Lung (tissue), 12 donors: ENCODE data around the gene CLDND2. TPM values are rescaled to one million over a fixed set of nuclear protein-coding genes. Genes with fewer than 3 reads are reported as not detected.

Experiments used
- ATAC-seq: fragments of 200-7000 bp; cut with Tn5 transposase; one replicate; pipeline ENCODE4 v1.9.1; 2020; ENCODE audit warnings: moderate number of reproducible peaks; ENCODE audit not compliant: insufficient read depth, low FRiP score
- DNase-seq, 3 donors: peaks; one replicate each; pipeline ENCODE4 v3.0.0-alpha.2; 2013 to 2017
- H3K27ac ChIP-seq, 2 donors: one replicate each; pipeline ENCODE4 v1.5.1; 2013; ENCODE audit warnings: mild to moderate bottlenecking in 2 of 2, moderate library complexity in 2 of 2, control low read depth in 1 of 2, inconsistent platforms in 1 of 2, low read depth in 1 of 2, low read length in 1 of 2
- H3K27me3 ChIP-seq, 3 donors: one replicate each; pipeline ENCODE4 v1.5.1; 2013; ENCODE audit warnings: low read length in 2 of 3; ENCODE audit not compliant: control insufficient read depth in 3 of 3, insufficient read depth in 3 of 3
- H3K36me3 ChIP-seq, 4 donors: one replicate each; pipeline ENCODE4 v1.5.1; 2013; ENCODE audit warnings: low read length in 4 of 4, mild to moderate bottlenecking in 1 of 4, moderate library complexity in 1 of 4; ENCODE audit not compliant: control insufficient read depth in 4 of 4, insufficient read depth in 4 of 4
- H3K4me1 ChIP-seq, 5 donors: one replicate each; pipeline ENCODE4 v1.5.1; 2013; ENCODE audit warnings: low read length in 5 of 5, mild to moderate bottlenecking in 2 of 5, moderate library complexity in 1 of 5; ENCODE audit not compliant: control insufficient read depth in 5 of 5, insufficient read depth in 5 of 5
- H3K4me3 ChIP-seq: one replicate; pipeline ENCODE4 v1.5.1; 2013; ENCODE audit warnings: mild to moderate bottlenecking, control low read depth, moderate library complexity
- H3K9ac ChIP-seq, 2 donors: one replicate each; pipeline ENCODE4 v1.5.1; 2013; ENCODE audit warnings: low read length in 2 of 2, control low read depth in 1 of 2; ENCODE audit not compliant: insufficient read depth in 1 of 2
- H3K9me3 ChIP-seq, 4 donors: one replicate each; pipeline ENCODE4 v1.5.1; 2013; ENCODE audit warnings: low read length in 3 of 4, mild to moderate bottlenecking in 1 of 4, moderate library complexity in 1 of 4; ENCODE audit not compliant: control insufficient read depth in 4 of 4, insufficient read depth in 3 of 4
- CTCF ChIP-seq: IDR thresholded peaks from 2 replicates; pipeline ENCODE4 v1.5.1; 2012; ENCODE audit warnings: mild to moderate bottlenecking; ENCODE audit errors: control extremely low read depth, extremely low read depth
- WGBS, 2 donors: extraction: QIAGEN DNeasy Blood & Tissue Kit; methylation state at CpG; one replicate each; pipeline ENCODE4 v1.1.7; 2013; 5-methylcytosine and 5-hydroxymethylcytosine counted together
- polyA plus RNA-seq, 2 donors: library from polyadenylated mRNA; stranded (reverse); fragments of 200-250 nt; gene quantifications; one replicate each; pipeline ENCODE4 v1.2.1, GENCODE V29; 2013
- total RNA-seq, 2 donors: library from RNA; depleted of rRNA in 1 of 2; stranded (reverse); fragments of >200 nt in 1 of 2; gene quantifications; one replicate each; pipeline ENCODE4 v1.2.1, GENCODE V29; 2014 to 2021
- donor health status: control.
- donor health status: control.
- donor health status: Bipolar disorder and iron deficiency.
- donor health status: healthy.
- donor health status: DM: yes; HTN: yes; CAD: no.

Gene CLDND2
- total and polyA plus RNA-seq, 4 donors, result 0.45 to 0.92 (median 0.66) TPM; not detected in 1

DNA sequence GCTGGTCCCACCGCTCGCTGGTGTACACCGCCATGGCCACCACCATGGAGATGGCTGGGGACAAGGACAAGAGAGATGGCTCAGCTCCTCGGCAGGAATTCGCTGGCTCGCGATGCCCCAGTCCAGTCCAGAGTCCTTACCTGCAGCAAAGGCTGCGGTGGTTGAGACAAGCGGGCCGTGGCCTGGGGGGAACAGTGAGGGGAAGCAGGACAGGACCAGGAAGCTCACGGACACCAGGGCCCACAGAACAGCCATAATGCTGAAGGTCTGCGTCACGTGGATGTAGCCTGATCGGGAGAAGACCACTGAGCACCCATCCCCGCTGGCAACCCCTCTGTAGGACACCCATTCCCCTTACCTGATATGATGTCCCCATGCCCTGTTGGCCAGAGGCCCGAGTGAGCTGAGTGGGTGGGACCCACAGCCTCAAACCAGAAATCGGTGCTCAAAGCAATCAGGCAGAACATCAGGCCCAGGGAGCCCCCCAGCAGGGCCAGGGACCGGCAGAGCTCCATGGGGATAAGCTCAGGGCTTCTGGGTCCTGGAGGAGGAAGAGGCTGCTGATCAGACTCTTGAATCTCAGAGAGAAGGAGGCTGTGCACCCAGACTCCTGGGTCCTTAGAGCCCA, 3.3 kb upstream of the CLDND2 start:
- no peak overlapping the region for H3K4me3 ChIP-seq
- 63 to 74% methylated on average over 18 of the region's 18 CpGs for WGBS, 2 donors
- ATAC-seq, result no peak
- H3K4me1 ChIP-seq, result peaks cover 0 to 8% (median 0%) of the 10 kb centered on the region in 5 donors
- no peaks in the 10 kb centered on the region for H3K27me3 ChIP-seq
- H3K9ac ChIP-seq, result no peak overlapping the region
- DNase-seq, result no peak
- no peak for TF ChIP-seq CTCF
- H3K27ac ChIP-seq, result peak overlapping the region in 1 of 2 donors; percentile 0
- no peaks in the 10 kb centered on the region for H3K9me3 ChIP-seq
- no peaks in the 10 kb centered on the region for H3K36me3 ChIP-seq

- Histone ChIP-seq H3K36me3 (no peaks in the 10 kb centered on the region), H3K9ac (no peak overlapping the region), H3K27ac (no peak overlapping the region), H3K27me3 (no peaks in the 10 kb centered on the region), H3K4me1 (peaks cover 0 to 13% (median 0%) of the 10 kb centered on the region in 5 donors), H3K9me3 (no peaks in the 10 kb centered on the region), H3K4me3 (no peak overlapping the region)
- no peak for ATAC-seq
- WGBS, 2 donors, result 74 to 75% methylated on average over 8 of the region's 8 CpGs
- no peak for DNase-seq
- no peak for TF ChIP-seq CTCF
Observed at GRCh38 chr19:51371186-51371690, 2.4 kb upstream of the CLDND2 start.

- Histone ChIP-seq H3K9me3 (no peaks in the 10 kb centered on the region), H3K9ac (no peak overlapping the region), H3K36me3 (no peaks in the 10 kb centered on the region), H3K27ac (no peak overlapping the region), H3K27me3 (no peaks in the 10 kb centered on the region), H3K4me1 (peaks cover 0 to 21% (median under 1%) of the 10 kb centered on the region in 5 donors), H3K4me3 (no peak overlapping the region)
- no peak for TF ChIP-seq CTCF
- WGBS, 2 donors, result 80 to 85% methylated on average over 4 of the region's 4 CpGs
- DNase-seq (no peak), ATAC-seq (no peak)
Observed at GRCh38 chr19:51370230-51370629, 1.4 kb upstream of the CLDND2 start.
